OCI-LY3 (cell line): ENCODE data around the gene BAZ2B.

Source experiments
- EZH2phosphoT487 ChIP-seq: fragments of 200-600 bp; shearing (Covaris generic); IDR thresholded peaks from 2 replicates; pipeline ENCODE4 v1.6.1; 2018; ENCODE audit warnings: antibody characterized with exemption, mixed run types, low read depth
- TF ChIP-seq, protein P1 (sequence below): fragments of 200-600, 300-600 bp; sonication (generic); IDR thresholded peaks from 2 replicates; pipeline ENCODE4 v1.5.1; 2014; ENCODE audit warnings: antibody characterized with exemption, low read length, low read depth

DNA sequence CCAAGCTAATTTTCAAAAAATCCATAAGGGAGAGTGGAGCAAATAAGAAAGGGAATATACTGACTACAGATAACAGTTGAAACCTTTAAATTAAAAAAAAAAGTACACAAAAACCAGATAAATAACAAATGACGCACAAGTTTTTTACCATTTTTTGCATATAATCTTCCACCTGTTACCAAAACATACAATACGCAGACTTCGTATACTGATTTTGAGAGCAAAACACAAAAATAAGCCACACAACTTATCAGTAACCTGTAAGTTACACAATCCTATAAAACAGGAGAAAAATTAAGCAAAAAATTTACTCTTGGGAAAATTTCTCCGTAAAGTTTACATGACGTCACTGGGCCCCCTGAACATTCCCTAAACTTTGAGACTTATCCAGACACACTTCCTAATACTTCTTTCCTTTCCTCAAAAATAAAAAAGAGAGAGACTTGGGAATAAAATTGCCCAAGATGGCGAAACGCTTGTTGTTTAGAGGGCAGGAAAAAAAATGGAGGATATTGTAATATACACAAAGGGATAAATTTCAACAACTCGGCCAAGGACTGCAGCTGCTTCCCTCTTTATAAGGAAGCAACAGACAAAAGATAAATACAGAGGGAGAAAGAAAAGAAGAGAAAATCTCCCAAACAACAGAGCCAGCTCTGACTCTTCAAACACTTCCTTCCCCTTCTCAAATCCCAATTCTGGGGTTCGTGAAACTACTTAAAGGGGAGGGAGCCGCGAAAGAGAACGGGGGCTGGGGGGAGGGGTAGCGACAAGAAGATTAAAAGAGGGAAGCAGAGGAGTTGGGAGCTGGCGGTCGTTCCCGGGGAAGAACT is 1.6 kb downstream of the BAZ2B start:
- TF ChIP-seq, protein P1, sequence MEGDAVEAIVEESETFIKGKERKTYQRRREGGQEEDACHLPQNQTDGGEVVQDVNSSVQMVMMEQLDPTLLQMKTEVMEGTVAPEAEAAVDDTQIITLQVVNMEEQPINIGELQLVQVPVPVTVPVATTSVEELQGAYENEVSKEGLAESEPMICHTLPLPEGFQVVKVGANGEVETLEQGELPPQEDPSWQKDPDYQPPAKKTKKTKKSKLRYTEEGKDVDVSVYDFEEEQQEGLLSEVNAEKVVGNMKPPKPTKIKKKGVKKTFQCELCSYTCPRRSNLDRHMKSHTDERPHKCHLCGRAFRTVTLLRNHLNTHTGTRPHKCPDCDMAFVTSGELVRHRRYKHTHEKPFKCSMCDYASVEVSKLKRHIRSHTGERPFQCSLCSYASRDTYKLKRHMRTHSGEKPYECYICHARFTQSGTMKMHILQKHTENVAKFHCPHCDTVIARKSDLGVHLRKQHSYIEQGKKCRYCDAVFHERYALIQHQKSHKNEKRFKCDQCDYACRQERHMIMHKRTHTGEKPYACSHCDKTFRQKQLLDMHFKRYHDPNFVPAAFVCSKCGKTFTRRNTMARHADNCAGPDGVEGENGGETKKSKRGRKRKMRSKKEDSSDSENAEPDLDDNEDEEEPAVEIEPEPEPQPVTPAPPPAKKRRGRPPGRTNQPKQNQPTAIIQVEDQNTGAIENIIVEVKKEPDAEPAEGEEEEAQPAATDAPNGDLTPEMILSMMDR: no peak
- TF ChIP-seq EZH2phosphoT487: no peak
